Ramos (cell line): Measurements from ENCODE around the gene C2orf81.
"Not testable (repeated sequence)": the region's sequence is repeated elsewhere in the genome, so short reads cannot be mapped to it uniquely, and the experiment has no call there.

Experiments
- in situ Hi-C: fragments of 300-500 bp; cut with MboI; formaldehyde crosslinking; loops from one replicate; pipeline ENCODE4 v1.14.3; 2022; ENCODE audit warnings: low sequenced_read_pairs; ENCODE audit not compliant: unreplicated experiment

C2orf81 gene

GRCh38 chr2:74424995-74425406 lies 3.6 kb upstream of the C2orf81 start:
- in situ Hi-C loops, result no loop called here

- in situ Hi-C loops, result no loop called here
Measured at GRCh38 chr2:74424139-74424992, 2.9 kb upstream of the C2orf81 start.

DNA sequence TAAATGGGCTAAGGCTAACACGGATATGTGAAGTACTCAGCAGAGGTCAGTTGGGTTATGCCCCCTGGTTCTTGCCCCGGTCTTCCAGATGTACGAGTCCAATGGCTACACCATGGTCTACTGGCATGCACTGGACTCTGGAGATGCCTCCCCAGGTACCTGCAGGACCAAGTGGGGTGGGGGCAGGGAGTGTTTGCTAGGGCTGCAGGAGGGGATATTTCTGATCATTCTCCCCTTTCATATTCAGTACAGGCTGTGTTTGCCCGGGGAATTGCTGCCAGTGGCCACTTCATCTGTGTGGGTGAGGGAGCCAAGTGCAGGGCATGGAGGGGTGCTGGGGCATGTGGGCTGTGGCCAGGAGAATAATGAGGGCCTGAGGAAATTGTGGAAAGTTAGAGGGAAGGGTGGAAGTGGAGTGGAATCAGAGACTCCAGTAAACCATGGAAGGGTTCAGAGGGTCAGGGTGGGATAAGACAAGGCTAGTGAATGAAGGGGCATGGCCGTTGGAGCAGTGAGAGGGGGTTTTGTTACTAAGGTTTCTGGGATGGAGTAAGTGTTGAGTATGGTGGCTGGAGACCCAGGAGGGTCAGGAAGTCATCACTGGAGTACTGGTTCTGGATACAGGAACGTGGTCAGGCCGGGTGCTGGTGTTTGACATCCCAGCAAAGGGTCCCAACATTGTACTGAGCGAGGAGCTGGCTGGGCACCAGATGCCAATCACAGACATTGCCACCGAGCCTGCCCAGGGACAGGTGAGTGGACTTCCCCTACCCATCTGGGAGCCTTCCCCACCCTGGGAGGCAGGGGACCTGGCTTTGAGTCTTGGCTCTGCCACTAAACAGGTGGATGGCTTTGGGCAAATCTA lies 2.0 kb upstream of the C2orf81 start:
- in situ Hi-C loops, result no loop called here

- in situ Hi-C loops, result not testable (repeated sequence)
Measured at GRCh38 chr2:74420443-74421103, 846 bp downstream of the C2orf81 start.

- in situ Hi-C loops, result no loop called here
Measured at GRCh38 chr2:74420006-74420405, 1.4 kb downstream of the C2orf81 start.

GRCh38 chr2:74419345-74419744 lies 2.1 kb downstream of the C2orf81 start:
- in situ Hi-C loops, result no loop called here

DNA sequence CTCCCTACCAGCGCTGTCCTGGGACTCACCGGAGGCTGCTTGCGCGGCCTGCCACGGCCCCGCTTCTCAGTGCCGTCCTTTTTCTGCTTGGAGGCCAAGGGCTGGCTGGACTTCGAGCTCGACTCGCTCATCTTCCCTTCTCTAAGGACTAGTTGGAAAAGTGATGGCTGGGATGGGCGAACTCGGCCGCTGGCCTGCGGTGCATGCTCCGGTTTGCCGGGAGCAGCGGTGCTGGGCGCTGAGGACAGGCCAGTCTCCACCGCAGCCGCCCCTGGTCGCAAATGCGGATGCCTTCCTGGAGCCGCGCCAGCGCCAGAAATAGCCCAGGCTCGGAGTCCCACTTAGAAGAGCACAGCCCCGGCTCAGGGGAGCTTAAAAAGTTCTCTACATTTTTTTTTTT lies 3.1 kb downstream of the C2orf81 start:
- in situ Hi-C loops, result no loop called here

DNA sequence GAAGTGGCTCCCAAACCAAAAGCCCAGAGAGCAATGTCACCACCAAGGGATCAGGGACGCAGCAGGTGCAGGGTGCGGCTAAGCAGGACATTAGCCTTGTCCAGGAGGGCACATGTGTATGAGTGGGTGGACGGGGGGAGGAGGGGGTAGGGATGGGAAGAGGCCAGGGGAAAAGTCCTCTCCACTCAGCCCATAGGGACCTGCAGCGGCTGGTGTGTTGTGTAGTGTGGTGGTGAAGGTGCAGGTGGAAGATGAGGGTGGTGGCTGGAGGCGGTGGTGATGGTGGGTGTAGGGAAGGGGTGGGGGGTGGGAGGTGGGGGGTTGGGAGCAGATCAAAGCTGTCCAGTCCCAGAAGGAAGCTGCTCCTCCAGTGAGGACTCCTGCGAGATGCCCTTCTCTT lies 3.7 kb downstream of the C2orf81 start:
- in situ Hi-C loops, result no loop called here

DNA sequence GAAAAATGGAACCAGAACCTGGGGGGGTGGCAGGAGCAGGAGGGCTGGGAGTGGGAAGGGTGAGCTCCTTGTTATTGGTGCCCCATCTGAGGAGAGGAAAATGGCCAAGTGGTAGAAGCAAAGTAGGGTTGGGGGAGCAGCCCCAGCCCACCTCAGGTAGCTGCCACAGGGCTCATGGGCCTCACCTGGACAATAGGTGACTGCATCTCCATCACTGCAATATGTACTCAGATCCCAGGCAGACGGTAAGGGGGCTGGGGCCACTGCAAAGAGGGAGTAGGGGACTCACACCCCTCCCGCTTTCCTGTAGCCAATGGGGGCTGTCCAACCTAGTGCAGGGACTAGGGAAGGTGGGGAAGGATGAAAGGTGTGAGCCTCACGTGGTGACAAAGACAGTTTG lies 4.2 kb downstream of the C2orf81 start:
- in situ Hi-C loops, result no loop called here

DNA sequence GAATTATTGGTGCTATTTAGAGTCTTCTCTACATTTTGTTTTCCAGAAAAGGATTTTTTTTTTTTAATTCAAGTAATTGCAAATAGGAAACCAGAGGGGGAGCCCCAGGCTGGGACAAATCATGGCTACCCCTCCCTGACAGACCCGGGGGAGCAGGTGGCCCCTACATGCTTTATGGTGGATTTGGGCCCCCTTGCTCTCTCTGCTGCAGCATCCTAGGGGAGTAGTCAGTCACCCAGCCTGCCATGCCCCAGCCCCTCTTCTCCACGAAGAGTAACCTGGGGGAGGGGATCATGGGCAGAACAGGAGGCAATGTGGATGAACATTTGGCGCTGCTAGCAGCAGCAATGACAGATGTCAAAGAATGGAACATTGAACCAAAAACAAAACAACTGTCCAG lies 4.6 kb downstream of the C2orf81 start:
- in situ Hi-C loops, result no loop called here

DNA sequence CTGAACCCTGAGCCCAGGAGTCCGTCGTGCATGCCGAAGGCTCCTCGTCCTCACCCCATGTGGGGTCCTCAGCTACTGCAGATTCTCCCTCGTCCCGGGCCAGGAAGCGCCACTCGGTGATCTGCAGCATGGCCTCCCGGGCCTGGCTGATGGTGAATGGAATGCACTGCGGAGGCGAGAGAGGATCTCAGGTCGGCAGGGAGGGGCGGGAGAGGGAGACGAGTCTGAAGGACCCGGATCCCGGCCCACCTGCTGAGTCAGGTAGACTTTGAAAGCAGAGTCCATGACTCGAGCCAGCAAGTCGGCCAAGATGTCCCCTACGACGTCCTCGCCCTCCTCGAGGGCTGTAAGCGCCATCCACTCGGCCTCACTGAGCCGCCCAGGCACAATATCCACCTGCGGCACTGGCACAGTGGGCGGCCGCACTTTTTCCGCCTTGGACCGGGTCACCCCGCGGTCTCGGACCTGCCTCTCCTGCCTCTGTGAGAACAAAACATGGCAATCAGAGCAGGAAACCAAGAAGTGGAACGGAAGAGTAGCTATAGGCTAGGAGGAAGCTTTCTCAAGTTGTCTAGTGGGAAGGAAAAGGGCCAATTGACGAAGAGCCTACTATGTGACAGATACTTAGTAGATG lies 5.5 kb downstream of the C2orf81 start:
- in situ Hi-C loops, result no loop called here

DNA sequence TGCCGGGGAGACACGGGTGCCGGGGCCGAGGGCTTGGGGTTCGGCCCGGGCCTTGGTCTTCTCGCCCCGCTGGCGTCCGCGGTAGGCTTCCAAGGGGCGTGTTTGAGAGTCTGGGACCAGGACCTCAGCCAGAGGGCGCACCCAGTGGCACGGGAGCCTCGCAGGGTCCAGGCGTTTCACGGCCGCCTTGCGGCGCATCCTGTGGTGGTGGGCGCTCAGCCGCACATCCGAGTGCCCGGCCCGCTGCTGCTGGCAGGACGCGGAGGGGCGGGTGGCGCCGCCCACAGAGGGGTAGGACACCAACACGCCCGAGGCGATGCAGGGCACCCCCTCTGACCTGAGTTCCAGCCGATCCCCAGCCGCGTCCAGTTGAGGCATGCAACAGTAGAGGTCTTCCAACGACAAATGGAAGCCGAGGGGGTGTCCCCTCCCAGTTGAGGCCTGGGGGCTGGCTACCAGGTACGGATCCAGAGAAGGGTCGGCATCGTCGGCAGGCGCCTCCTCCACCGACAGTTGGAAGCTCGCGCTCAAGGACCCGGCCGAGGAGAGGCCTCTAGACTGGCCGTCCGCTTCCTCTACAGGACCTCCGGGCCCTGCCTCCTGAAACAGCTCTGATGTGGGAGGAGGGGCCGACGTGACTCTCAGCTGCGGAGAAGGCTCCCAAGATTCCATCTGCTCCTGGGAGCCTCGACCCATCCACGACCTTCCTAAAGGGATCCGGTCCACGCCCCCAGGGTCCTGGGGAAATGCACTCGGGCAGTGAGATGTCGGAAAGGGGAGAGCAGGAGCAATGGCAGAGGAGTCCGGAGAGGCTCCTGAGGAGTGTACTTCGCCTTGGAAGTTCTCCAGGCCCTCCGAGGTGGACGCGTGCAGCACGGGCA lies 6.3 kb downstream of the C2orf81 start:
- in situ Hi-C loops, result no loop called here

DNA sequence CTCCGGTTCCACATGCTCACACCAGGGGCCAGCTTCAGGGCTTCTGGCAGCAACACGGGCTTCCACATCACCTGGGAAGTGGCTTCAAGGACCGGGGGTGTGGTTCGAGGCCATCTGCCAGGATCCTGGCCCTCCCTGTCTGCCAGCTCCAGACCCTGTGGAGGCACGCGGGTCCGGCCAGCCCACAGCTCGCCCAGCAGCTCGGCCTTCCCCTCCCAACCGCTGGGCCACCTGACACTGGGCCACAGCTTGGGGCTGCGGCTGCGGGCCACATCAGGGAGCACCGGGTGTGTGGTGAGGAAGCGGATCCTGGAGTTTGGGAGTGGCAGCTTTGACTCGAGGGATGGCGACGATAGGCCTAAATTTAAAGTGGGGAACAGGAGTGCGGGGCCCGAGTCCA lies 7.0 kb downstream of the C2orf81 start:
- in situ Hi-C loops, result no loop called here

DNA sequence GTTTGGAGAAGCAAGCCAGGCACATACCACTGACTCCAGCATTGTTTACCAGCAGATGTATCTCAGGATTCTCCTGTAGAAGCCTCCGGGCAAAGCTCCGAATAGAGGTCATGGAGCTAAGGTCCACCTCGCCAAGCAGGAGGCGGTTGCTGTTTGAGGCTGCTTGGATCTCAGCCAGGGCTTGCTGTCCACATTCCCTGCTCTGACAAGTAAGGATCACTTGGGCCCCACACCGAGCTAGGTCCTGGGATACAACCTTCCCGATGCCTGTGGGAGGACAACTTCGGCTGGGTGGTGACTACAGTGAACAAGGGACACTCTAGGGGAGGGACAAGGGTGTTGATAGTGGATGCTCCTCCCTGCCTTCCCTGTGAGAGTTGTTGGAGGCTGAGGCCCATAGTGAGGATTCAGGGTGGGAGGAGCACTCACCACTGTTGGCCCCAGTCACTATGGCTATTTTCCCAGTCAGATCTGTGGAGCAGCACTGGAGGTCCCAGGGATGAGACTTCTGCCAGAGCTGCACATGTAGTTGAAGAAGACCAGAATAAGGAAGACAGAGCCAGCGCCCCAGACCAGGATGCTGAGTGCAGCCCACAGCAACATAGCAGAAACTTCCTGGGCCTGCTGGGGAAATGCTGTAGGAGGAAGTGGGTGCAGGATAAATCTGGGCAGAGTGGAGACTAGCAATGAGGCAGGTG lies 8.3 kb downstream of the C2orf81 start:
- in situ Hi-C loops, result no loop called here

DNA sequence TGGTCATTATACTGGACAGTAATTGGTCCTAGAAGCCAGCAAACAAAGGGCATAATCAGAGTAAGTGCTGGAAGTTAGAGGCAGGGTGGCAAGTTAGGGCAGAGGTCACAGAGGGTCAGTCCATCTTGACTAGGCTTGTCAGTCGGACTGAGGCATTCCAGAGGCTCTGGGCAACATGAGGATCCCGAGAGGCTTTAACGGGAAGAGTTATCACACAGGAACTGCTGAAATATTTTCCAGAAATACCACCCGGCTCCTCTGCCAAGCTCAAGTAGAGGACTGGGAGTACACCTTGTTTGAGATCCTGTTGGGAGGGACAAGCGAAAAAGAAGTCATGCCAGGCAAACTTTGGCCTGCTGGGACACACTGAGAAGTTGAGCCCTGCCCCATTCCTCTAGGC lies 13.7 kb downstream of the C2orf81 start:
- in situ Hi-C loops, result no loop called here

GRCh38 chr2:74406035-74406434 lies 15.4 kb downstream of the C2orf81 start:
- in situ Hi-C loops, result no loop called here

- in situ Hi-C loops, result no loop called here
Measured at GRCh38 chr2:74401891-74402290, 19.5 kb downstream of the C2orf81 start.

- in situ Hi-C loops, result loop anchor here (10.0 kb wide), 1 partner anchor 155 kb away; no protein-coding TSS in a partner anchor
Measured at GRCh38 chr2:74399785-74400184, 21.6 kb downstream of the C2orf81 start.

DNA sequence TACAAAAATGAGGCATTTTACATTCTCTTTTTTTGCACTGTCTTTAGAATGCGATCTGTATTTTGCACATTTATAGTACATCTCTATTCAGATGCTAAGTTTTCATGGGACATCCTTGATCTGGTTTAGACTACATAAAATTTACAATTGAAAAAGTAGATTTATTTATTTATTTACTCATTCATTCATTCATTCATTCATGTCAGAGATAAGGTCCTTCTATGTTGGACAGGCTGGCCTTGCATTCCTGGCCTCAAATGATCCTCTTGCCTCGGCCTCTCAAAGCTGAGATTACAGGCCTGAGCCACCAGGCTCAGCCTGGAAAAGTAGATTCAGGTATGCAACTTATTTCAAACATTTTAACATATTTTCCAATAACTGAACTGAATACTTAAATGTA lies 25.3 kb downstream of the C2orf81 start:
- in situ Hi-C loops, result loop anchor here (10.0 kb wide), 1 partner anchor 151 kb away; no protein-coding TSS in a partner anchor
